Endodermal cell (in vitro differentiated cells): ENCODE measurements around the gene KISS1R. TPM values are rescaled to one million over a fixed set of nuclear protein-coding genes. Genes with fewer than 3 reads are reported as not detected.

Experiments used
- DNase-seq: peaks from one replicate; pipeline ENCODE4 v3.0.0-alpha.2; 2017
- H3K27ac ChIP-seq: 2 replicates; pipeline ENCODE4 v1.5.1; 2013; ENCODE audit warnings: mild to moderate bottlenecking, low read depth, low read length, moderate library complexity
- H3K27me3 ChIP-seq: 2 replicates; pipeline ENCODE4 v1.6.1; 2013; ENCODE audit warnings: mild to moderate bottlenecking, low read length, moderate library complexity; ENCODE audit not compliant: insufficient read depth, control insufficient read depth, poor library complexity, severe bottlenecking
- H3K36me3 ChIP-seq: 2 replicates; pipeline ENCODE4 v1.7.0; 2013; ENCODE audit warnings: mild to moderate bottlenecking, low read length, moderate library complexity; ENCODE audit not compliant: control insufficient read depth, insufficient read depth
- H3K4me1 ChIP-seq: one replicate; pipeline ENCODE4 v1.7.0; 2013; ENCODE audit warnings: low read length; ENCODE audit not compliant: control insufficient read depth, insufficient read depth
- H3K4me3 ChIP-seq: 2 replicates; pipeline ENCODE4 v1.5.1; 2013; ENCODE audit warnings: mild to moderate bottlenecking, low read length, moderate library complexity
- H3K9ac ChIP-seq: 2 replicates; pipeline ENCODE4 v1.6.1; 2013; ENCODE audit warnings: mild to moderate bottlenecking, low read length, moderate library complexity; ENCODE audit not compliant: poor library complexity, severe bottlenecking; ENCODE audit errors: extremely low read depth
- H3K9me3 ChIP-seq: 2 replicates; pipeline ENCODE4 v1.6.1; 2013; ENCODE audit warnings: mild to moderate bottlenecking, low read length, moderate library complexity; ENCODE audit not compliant: control insufficient read depth
- H3K27ac Mint-ChIP-seq: 2 replicates; pipeline ENCODE4 v1.8.0; 2020; ENCODE audit warnings: mixed read lengths
- H3K27me3 Mint-ChIP-seq: 2 replicates; pipeline ENCODE4 v1.8.0; 2021; ENCODE audit warnings: mild to moderate bottlenecking, mixed read lengths; ENCODE audit not compliant: insufficient read depth
- H3K36me3 Mint-ChIP-seq: 2 replicates; pipeline ENCODE4 v1.8.0; 2020; ENCODE audit warnings: low read depth, mixed read lengths
- H3K4me1 Mint-ChIP-seq: 2 replicates; pipeline ENCODE4 v1.8.0; 2020; ENCODE audit warnings: mixed read lengths
- H3K4me3 Mint-ChIP-seq: 2 replicates; pipeline ENCODE4 v1.8.0; 2020; ENCODE audit warnings: mild to moderate bottlenecking, moderate library complexity, mixed read lengths
- H3K9me3 Mint-ChIP-seq: 2 replicates; pipeline ENCODE4 v1.8.0; 2020; ENCODE audit warnings: mild to moderate bottlenecking, mixed read lengths
- WGBS, 2 experiments: methylation state at CpG; one replicate each; pipeline versions ENCODE4 v1.1.5 to v1.1.7; 2013; ENCODE audit warnings: missing lambda C conversion rate in 2 of 2, mixed read lengths in 1 of 2; ENCODE audit not compliant: insufficient coverage in 1 of 2, insufficient read length in 1 of 2; 5-methylcytosine and 5-hydroxymethylcytosine counted together
- total RNA-seq, 2 donors: library from RNA; stranded (reverse); fragmentation: NEBNext Ultra II Directional in 1 of 2; extraction: Animal tissue kit (Norgen Biotek cat#: 25700) in 1 of 2; gene quantifications; 2 replicates in 1 of 2; 3 replicates in 1 of 2; pipeline ENCODE4 v1.2.1, GENCODE V29; 2021
- TF ChIP-seq, protein P1 (sequence below): fragments of 200-600 bp; sonication (generic); conservative IDR thresholded peaks from 2 replicates; pipeline ENCODE4 v1.5.0; 2021; ENCODE audit warnings: antibody characterized with exemption, mild to moderate bottlenecking

Gene KISS1R
- total RNA-seq, 2 donors from 2014 or later = 0.73 TPM; not detected in 1

DNA sequence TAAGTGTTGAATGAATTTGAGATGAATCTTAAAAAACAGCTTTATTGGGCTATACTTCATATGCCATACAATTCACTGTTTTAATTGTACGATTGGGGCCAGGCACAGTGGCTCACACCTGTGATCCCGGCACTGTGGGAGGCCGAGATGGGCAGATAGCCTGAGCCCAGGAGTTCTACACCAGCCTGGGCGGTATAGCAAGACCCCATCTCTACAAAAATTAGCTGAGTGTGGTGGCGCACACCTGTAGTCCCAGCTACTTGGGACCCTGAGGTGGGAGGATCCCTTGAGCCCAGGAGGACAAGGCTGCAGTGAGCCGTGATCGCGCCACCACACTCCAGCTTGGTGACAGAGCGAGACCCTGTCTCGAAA, 19.0 kb downstream of the KISS1R start:
- Mint-ChIP-seq H3K4me3 (no peak overlapping the region), H3K9me3 (no peaks in the 10 kb centered on the region), H3K4me1 (no peaks in the 10 kb centered on the region), H3K27me3 (no peaks in the 10 kb centered on the region), H3K27ac (no peak overlapping the region), H3K36me3 (peaks cover 47% of the 10 kb centered on the region)
- TF ChIP-seq, protein P1, sequence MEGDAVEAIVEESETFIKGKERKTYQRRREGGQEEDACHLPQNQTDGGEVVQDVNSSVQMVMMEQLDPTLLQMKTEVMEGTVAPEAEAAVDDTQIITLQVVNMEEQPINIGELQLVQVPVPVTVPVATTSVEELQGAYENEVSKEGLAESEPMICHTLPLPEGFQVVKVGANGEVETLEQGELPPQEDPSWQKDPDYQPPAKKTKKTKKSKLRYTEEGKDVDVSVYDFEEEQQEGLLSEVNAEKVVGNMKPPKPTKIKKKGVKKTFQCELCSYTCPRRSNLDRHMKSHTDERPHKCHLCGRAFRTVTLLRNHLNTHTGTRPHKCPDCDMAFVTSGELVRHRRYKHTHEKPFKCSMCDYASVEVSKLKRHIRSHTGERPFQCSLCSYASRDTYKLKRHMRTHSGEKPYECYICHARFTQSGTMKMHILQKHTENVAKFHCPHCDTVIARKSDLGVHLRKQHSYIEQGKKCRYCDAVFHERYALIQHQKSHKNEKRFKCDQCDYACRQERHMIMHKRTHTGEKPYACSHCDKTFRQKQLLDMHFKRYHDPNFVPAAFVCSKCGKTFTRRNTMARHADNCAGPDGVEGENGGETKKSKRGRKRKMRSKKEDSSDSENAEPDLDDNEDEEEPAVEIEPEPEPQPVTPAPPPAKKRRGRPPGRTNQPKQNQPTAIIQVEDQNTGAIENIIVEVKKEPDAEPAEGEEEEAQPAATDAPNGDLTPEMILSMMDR = no peak
- Histone ChIP-seq H3K27me3 (no peaks in the 10 kb centered on the region), H3K9ac (no peak overlapping the region), H3K4me3 (no peak overlapping the region), H3K4me1 (no peaks in the 10 kb centered on the region), H3K36me3 (peaks cover 40% of the 10 kb centered on the region), H3K9me3 (no peaks in the 10 kb centered on the region), H3K27ac (no peak overlapping the region)
- no peak for DNase-seq
- 89% methylated on average over 7 to 10 of the region's 10 CpGs for WGBS, 2 experiments

GRCh38 chr19:937259-937694, 20.1 kb downstream of the KISS1R start:
- Histone ChIP-seq H3K27ac (no peak overlapping the region), H3K4me3 (no peak overlapping the region), H3K36me3 (peaks cover 37% of the 10 kb centered on the region), H3K4me1 (no peaks in the 10 kb centered on the region), H3K27me3 (no peaks in the 10 kb centered on the region), H3K9ac (no peak overlapping the region), H3K9me3 (no peaks in the 10 kb centered on the region)
- Mint-ChIP-seq H3K4me1 (no peaks in the 10 kb centered on the region), H3K36me3 (peaks cover 48% of the 10 kb centered on the region), H3K27ac (no peak overlapping the region), H3K27me3 (no peaks in the 10 kb centered on the region), H3K4me3 (no peak overlapping the region), H3K9me3 (no peaks in the 10 kb centered on the region)
- no peak for DNase-seq
- 96 to 97% methylated on average over 6 to 16 of the region's 16 CpGs for WGBS, 2 experiments
- TF ChIP-seq, protein P1 = no peak

DNA sequence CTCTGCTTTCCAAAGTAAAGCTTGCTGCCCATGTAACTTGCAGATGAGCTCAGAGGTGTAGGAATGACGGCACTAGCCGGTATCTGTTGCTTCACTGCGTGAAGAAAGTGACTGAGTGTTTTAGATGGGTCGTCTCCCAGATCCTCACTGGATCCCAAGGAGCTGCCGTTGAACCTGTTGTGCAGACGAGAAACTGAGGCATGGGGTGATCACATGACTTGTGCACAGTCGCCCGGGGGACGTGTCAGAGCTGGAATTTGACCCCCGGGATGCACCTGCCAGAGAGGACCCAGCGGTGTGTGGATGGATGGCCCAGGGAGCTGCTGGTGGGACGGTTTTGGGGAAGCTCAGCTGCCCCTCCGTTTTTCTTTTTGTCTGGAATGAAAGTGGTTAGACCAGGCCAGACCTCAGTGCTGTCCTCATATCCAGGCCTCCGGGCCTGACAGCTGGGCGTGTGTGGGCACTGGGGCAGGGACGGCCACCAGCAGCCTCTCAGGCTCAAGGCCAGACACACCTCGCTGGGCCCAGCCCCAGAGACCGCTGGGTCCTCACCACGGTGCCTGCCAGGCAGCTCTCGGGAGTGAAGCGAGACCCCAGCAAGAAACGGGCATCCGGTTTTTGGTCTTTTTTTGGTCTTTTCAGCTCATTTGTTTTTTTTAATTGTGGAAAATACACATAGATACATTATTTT, 21.2 kb downstream of the KISS1R start:
- H3K36me3 Mint-ChIP-seq = peaks cover 58% of the 10 kb centered on the region

More for the DNA sequence above, 21.2 kb downstream of the KISS1R start:
- Histone ChIP-seq H3K27ac (no peak overlapping the region), H3K9me3 (no peaks in the 10 kb centered on the region), H3K9ac (no peak overlapping the region), H3K4me3 (no peak overlapping the region), H3K36me3 (peaks cover 43% of the 10 kb centered on the region), H3K4me1 (no peaks in the 10 kb centered on the region), H3K27me3 (no peaks in the 10 kb centered on the region)
- Mint-ChIP-seq H3K4me3 (no peak overlapping the region), H3K27ac (no peak overlapping the region), H3K9me3 (peaks cover 1% of the 10 kb centered on the region), H3K4me1 (no peaks in the 10 kb centered on the region), H3K27me3 (no peaks in the 10 kb centered on the region)
- TF ChIP-seq, protein P1 = no peak
- DNase-seq = no peak
- whole genome bisulfite sequencing, 2 experiments = 90 to 93% methylated on average over 15 to 22 of the region's 23 CpGs
